Measurements from ENCODE around the gene CEBPG. TPM values are rescaled to one million over a fixed set of nuclear protein-coding genes. Genes with fewer than 3 reads are reported as not detected.

The CEBPG gene
- total and polyA plus RNA-seq, 5 donors, result 12.7 to 18.3 (median 15.5) TPM

DNA sequence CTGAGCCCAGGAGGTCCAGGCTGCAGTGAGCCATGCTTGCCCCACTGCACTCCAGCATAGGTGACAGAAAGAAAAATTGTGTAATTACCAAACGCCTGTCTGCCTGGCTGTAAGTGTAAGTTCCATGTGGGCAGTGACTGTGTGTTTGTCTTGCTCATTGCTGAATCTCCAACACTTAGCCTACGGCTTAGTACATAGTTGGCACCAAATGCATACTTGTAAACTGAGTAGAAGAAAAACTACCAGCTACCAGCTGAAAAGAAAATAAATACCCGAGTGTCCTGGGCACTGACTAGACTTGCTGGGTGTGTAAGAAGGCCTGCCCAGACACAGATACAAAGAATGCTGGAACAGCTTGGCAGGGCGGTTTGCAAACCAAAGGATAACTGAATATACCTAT lies 2.7 kb upstream of the CEBPG start:
- ATAC-seq, result no peak
- intact Hi-C loops (cut with DNase I), result loop anchor here in 1 of 4 donors (10.0 kb wide), 1 partner anchor 66 kb away; the partner anchor contains the start of gene CEBPA
- 88% methylated on average over 4 of the region's 4 CpGs for WGBS

DNA sequence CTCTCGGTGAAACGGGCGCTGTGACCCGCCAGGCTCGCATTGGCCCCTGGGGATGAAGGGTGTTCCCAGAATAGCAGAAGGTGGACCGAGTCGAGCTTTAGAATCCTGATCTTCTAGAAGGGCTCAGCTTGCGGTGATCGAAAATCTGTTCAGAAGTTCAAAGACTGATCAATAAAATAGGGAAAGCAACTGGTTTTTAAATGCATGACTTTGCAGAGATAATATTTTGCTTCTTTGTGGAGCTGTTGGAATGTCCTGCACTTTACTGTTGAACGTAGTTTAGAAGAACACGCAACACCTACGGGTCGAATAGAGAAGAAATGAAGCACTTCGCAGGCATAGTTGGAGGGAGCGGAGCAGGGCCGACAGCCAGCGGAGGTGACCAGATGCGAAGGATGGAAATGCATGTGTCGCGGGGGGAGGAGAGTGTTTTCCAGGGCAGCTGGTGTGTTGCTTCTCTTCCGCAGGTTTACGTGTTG lies 766 bp downstream of the CEBPG start:
- Histone ChIP-seq H3K4me1 (ENCODE audit: control insufficient read depth, insufficient read depth, low read length) (peaks cover 6% of the 10 kb centered on the region), H3K27me3 (ENCODE audit: control insufficient read depth, insufficient read depth) (no peaks in the 10 kb centered on the region), H3K9me3 (ENCODE audit: control insufficient read depth, low read length) (no peaks in the 10 kb centered on the region), H3K27ac (ENCODE audit: low read length) (peak overlapping the region; percentile 99), H3K4me3 (ENCODE audit: low read length) (peak overlapping the region; percentile 89)
- WGBS, result 3% methylated on average over 22 of the region's 22 CpGs
- intact Hi-C loops (cut with DNase I), result loop anchor here in 1 of 4 donors (10.0 kb wide), 1 partner anchor 69 kb away; the partner anchor contains the start of gene CEBPA
- ATAC-seq (no peak), DNase-seq (peak in 1 of 3 donors; percentile 64)

More for the DNA sequence above, 2.7 kb upstream of the CEBPG start:
- H3K4me1 ChIP-seq (ENCODE audit: control insufficient read depth, insufficient read depth, low read length), result peaks cover 2% of the 10 kb centered on the region
- H3K27ac ChIP-seq (ENCODE audit: low read length), result no peak overlapping the region
- H3K27me3 ChIP-seq (ENCODE audit: control insufficient read depth, insufficient read depth), result no peaks in the 10 kb centered on the region
- no peaks in the 10 kb centered on the region for H3K9me3 ChIP-seq (ENCODE audit: control insufficient read depth, low read length)
- no peak for DNase-seq
- H3K4me3 ChIP-seq (ENCODE audit: low read length), result no peak overlapping the region

DNA sequence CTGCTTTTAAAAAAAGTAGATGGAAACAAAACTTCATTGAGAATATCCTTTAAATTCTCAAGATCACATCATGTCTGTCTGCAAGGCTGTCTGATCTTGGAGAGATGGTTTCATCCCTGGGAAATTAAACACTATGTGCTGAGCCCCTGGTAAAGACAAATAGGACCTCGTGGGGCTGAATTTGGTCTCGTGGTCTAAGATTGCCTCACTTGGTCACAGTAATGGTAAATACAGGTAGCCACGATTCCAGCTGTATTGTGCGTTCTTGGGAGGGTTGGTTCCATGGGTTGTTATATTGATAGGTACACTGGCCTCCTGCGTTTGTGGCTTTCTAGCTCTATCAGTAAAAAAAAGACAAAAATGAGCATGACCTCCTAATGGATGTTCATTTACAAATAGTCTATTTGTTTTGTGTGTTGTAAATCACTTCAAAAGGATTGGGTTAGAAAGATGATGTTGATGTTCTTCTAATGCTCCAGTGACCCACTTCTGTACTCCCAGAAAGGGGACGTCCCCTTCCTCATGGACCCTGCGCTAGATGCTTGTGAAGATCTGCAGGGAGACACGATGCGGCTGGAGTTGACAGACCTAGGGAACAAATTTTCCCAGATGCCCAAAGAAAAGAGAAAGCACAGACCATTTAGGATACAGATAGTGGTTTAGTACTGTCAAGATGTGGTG lies 1.8 kb downstream of the CEBPG start:
- Histone ChIP-seq H3K27ac (ENCODE audit: low read length) (peak overlapping the region; percentile 36), H3K4me3 (ENCODE audit: low read length) (peak overlapping the region; percentile 89), H3K27me3 (ENCODE audit: control insufficient read depth, insufficient read depth) (no peaks in the 10 kb centered on the region), H3K9me3 (ENCODE audit: control insufficient read depth, low read length) (no peaks in the 10 kb centered on the region), H3K4me1 (ENCODE audit: control insufficient read depth, insufficient read depth, low read length) (peaks cover 6% of the 10 kb centered on the region)
- intact Hi-C loops (cut with DNase I), result loop anchor here in 1 of 4 donors (10.0 kb wide), 1 partner anchor 70 kb away; the partner anchor contains the start of gene CEBPA
- DNase-seq (no peak), ATAC-seq (no peak)
- WGBS, result 72% methylated on average over 9 of the region's 9 CpGs

DNA sequence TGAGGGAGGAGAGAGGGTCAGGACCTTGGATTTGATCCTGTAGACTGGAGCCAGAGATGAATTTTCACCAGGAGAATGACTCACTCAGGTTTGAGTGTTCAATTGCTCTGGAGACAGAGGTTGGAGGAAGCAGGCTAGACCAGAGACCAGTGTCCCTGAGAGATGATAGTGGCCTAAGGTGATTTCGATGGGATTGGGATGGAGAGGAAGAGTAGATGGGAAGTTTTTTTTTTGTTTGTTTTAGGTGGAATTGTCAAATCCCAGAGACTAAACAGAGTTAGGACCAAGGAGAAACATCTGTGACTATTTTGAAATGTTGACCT lies 2.3 kb downstream of the CEBPG start:
- H3K27me3 ChIP-seq (ENCODE audit: control insufficient read depth, insufficient read depth), result no peaks in the 10 kb centered on the region
- DNase-seq (no peak), ATAC-seq (no peak)
- peak overlapping the region; percentile 36 for H3K27ac ChIP-seq (ENCODE audit: low read length)
- H3K4me3 ChIP-seq (ENCODE audit: low read length), result peak overlapping the region; percentile 5
- WGBS, result 71% methylated on average over 1 of the region's 1 CpG
- no peaks in the 10 kb centered on the region for H3K9me3 ChIP-seq (ENCODE audit: control insufficient read depth, low read length)
- intact Hi-C loops (cut with DNase I), result loop anchor here in 1 of 4 donors (10.0 kb wide), 1 partner anchor 71 kb away; the partner anchor contains the start of gene CEBPA
- H3K4me1 ChIP-seq (ENCODE audit: control insufficient read depth, insufficient read depth, low read length), result peaks cover 6% of the 10 kb centered on the region

DNA sequence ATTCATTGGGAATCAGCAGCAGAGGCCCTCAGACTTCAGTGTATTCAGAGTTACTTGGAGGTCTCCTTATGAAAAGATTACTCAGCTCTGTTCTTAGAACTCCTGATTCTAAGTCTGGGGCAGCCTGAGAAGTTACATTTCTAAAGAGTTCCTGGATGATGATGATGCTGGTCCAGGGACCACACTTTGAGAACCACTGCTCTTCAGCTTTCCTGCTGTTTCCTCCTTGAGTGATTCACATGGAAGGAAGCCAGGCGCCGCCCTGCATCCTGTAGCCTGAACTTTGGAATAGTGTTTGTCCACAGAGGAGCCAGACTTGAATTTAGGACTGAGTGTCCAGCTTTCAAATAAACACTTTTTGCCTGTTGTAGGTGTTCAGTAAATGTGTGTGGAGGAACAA lies 2.9 kb downstream of the CEBPG start:
- Histone ChIP-seq H3K9me3 (ENCODE audit: control insufficient read depth, low read length) (no peaks in the 10 kb centered on the region), H3K4me1 (ENCODE audit: control insufficient read depth, insufficient read depth, low read length) (peaks cover 6% of the 10 kb centered on the region), H3K27ac (ENCODE audit: low read length) (no peak overlapping the region), H3K27me3 (ENCODE audit: control insufficient read depth, insufficient read depth) (no peaks in the 10 kb centered on the region), H3K4me3 (ENCODE audit: low read length) (no peak overlapping the region)
- 58% methylated on average over 2 of the region's 2 CpGs for WGBS
- intact Hi-C loops (cut with DNase I), result loop anchor here in 1 of 4 donors (10.0 kb wide), 1 partner anchor 72 kb away; the partner anchor contains the start of gene CEBPA
- ATAC-seq, result peak in 1 of 2 donors; percentile 59
- peak; percentile 82 to 93 (median 88) for DNase-seq

DNA sequence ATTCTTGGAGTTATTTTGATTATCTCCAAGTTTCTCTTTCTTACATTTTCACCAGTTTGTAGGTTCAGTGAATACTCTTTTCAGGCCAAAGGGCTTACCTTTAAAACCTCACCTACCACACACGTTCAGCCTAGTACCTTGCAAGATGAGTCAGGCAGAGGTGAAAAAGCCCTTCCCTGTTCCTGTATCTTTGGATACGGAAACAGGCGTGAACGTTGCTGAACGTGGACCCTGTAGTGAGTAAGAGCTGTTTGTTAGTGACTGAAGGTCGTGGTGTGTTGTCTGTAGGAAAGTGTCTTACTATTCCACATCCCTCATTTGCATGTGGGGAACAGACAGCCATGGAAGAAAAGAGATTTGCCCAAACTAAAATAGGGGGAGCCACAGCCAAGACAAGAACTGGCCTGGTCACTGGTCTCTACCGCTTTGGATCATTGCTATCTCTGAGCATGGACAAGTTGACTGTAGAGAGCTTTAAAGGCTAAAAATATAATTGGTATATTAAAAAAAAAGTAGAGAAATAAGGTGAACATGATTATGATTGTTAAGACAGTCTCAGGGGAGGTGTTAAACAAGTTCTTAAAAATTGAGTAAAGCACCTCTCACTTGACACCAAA lies 3.5 kb downstream of the CEBPG start:
- ATAC-seq, result no peak
- Histone ChIP-seq H3K27ac (ENCODE audit: low read length) (peak overlapping the region; percentile 60), H3K4me1 (ENCODE audit: control insufficient read depth, insufficient read depth, low read length) (peaks cover 6% of the 10 kb centered on the region), H3K9me3 (ENCODE audit: control insufficient read depth, low read length) (no peaks in the 10 kb centered on the region), H3K4me3 (ENCODE audit: low read length) (no peak overlapping the region), H3K27me3 (ENCODE audit: control insufficient read depth, insufficient read depth) (no peaks in the 10 kb centered on the region)
- intact Hi-C loops (cut with DNase I), result loop anchor here in 1 of 4 donors (10.0 kb wide), 1 partner anchor 72 kb away; the partner anchor contains the start of gene CEBPA
- no peak for DNase-seq
- WGBS, result 74% methylated on average over 7 of the region's 7 CpGs

DNA sequence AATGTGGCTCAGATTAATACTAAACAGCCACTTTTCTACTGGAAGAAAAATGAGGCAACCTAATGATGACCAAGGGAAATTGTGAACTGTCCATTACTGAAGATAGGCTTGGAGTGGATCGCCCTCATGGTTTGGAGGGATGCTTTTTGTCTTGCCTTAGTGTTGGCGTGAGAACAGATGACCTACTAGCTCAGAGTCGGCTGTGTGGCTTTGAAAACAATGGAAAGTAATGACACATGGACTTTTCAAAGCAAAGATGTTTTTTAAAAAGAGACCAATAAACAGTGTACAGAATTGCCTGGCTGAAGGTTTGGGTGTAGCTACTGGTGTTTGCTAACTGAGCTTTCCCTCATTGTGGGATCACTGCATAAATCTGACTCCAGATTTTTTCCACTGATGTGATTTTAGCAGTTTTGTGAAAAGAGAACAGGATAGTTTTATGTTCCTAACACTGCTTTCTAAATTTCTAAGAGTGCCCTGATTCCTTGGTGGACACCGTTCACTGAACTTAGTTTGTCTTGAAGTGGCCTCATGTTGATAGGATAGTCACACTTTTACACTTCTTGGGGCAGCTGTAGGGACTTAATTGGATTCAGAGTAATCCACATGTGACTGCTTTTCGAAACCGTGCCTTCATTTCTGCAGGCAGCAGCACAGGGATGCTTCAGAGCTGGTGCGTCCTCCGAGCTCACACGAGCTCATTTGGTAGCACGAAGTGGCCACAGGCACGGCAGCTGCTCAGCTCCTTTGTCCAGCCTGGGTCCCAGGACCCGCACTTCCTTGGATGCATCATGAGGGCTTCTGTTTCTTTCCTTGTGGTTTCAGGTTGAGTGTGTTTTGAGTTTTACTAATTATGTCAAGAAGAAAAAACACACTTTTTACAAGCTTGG lies 4.3 kb downstream of the CEBPG start:
- WGBS, result 76% methylated on average over 12 of the region's 12 CpGs
- Histone ChIP-seq H3K27me3 (ENCODE audit: control insufficient read depth, insufficient read depth) (no peaks in the 10 kb centered on the region), H3K27ac (ENCODE audit: low read length) (no peak overlapping the region), H3K4me3 (ENCODE audit: low read length) (no peak overlapping the region), H3K9me3 (ENCODE audit: control insufficient read depth, low read length) (no peaks in the 10 kb centered on the region), H3K4me1 (ENCODE audit: control insufficient read depth, insufficient read depth, low read length) (peaks cover 6% of the 10 kb centered on the region)
- intact Hi-C loops (cut with DNase I), result loop anchor here in 1 of 4 donors (10.0 kb wide), 1 partner anchor 73 kb away; the partner anchor contains the start of gene CEBPA
- ATAC-seq (no peak), DNase-seq (no peak)

DNA sequence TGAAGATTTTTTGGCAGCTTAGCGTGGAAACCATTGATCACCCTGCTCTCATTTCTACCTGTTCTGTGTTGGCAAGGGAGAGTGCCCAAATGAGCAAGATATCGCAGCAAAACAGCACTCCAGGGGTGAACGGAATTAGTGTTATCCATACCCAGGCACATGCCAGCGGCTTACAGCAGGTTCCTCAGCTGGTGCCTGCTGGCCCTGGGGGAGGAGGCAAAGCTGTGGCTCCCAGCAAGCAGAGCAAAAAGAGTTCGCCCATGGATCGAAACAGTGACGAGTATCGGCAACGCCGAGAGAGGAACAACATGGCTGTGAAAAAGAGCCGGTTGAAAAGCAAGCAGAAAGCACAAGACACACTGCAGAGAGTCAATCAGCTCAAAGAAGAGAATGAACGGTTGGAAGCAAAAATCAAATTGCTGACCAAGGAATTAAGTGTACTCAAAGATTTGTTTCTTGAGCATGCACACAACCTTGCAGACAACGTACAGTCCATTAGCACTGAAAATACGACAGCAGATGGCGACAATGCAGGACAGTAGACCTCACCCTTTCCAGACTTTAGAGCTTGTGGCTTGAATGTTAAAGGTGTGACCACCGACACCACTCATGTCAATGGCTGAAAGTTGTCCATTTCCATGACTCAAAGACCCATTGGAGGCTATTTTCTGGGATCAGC lies 5.8 kb downstream of the CEBPG start:
- 94% methylated on average over 16 of the region's 16 CpGs for WGBS
- Histone ChIP-seq H3K4me1 (ENCODE audit: control insufficient read depth, insufficient read depth, low read length) (peaks cover 6% of the 10 kb centered on the region), H3K27me3 (ENCODE audit: control insufficient read depth, insufficient read depth) (no peaks in the 10 kb centered on the region), H3K9me3 (ENCODE audit: control insufficient read depth, low read length) (no peaks in the 10 kb centered on the region), H3K27ac (ENCODE audit: low read length) (no peak overlapping the region), H3K4me3 (ENCODE audit: low read length) (no peak overlapping the region)
- no peak for ATAC-seq
- no peak for DNase-seq
- intact Hi-C loops (cut with DNase I), result loop anchor here in 1 of 4 donors (10.0 kb wide), 1 partner anchor 74 kb away; the partner anchor contains the start of gene CEBPA

DNA sequence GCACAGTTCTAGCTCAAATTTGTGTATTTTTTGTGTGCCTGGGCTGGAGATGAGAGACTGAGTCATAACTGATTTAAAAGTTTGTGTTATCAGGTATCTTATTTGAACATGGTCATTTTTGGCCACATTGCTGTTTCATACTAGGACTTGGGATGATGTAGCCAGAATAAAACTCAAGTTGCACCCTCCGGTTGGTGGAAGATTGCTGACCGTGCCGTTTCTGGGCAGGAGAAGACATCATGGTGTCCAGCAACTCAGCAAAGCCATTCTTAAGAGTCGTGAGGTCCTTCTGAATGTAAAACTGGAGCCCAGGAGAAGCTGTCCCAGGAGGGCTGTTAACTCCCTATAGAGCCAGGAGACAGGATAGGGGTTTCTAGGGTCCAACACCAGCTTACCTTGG lies 7.6 kb downstream of the CEBPG start:
- ATAC-seq, result no peak

DNA sequence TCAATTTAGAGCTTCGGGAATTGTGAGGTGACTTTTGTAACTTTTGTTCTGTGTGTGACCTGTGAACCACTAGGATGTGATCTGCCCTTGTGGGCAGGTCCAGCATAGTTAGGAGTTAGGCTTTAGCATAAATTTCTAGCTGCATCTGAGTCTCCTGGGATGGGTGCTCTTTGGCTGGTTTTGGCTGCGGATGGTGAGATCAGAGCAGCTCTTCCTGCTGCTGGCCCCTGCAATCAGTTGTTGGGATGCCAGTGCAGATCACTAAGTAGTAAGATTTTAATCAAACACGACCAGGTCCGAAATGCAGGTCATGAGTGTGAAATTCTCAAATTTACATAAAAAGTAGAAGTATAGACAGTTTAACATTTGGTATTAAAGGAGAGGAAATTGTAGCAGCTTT lies 8.5 kb downstream of the CEBPG start:
- WGBS, result 85% methylated on average over 4 of the region's 4 CpGs
- Histone ChIP-seq H3K4me1 (ENCODE audit: control insufficient read depth, insufficient read depth, low read length) (peaks cover 4% of the 10 kb centered on the region), H3K27me3 (ENCODE audit: control insufficient read depth, insufficient read depth) (no peaks in the 10 kb centered on the region), H3K4me3 (ENCODE audit: low read length) (no peak overlapping the region), H3K9me3 (ENCODE audit: control insufficient read depth, low read length) (no peaks in the 10 kb centered on the region), H3K27ac (ENCODE audit: low read length) (no peak overlapping the region)
- no peak for DNase-seq
- intact Hi-C loops (cut with DNase I), result no loop called here
- no peak for ATAC-seq

More for the DNA sequence above, 7.6 kb downstream of the CEBPG start:
- 82% methylated on average over 4 of the region's 4 CpGs for WGBS
- intact Hi-C loops (cut with DNase I), result no loop called here
- no peaks in the 10 kb centered on the region for H3K9me3 ChIP-seq (ENCODE audit: control insufficient read depth, low read length)
- H3K27ac ChIP-seq (ENCODE audit: low read length), result no peak overlapping the region
- DNase-seq, result no peak
- H3K4me3 ChIP-seq (ENCODE audit: low read length), result no peak overlapping the region
- peaks cover 4% of the 10 kb centered on the region for H3K4me1 ChIP-seq (ENCODE audit: control insufficient read depth, insufficient read depth, low read length)
- no peaks in the 10 kb centered on the region for H3K27me3 ChIP-seq (ENCODE audit: control insufficient read depth, insufficient read depth)

Data from right cardiac atrium (tissue), 5 donors.